ENCODE data around the gene BCL2L1. TPM values are rescaled to one million over a fixed set of nuclear protein-coding genes. Genes with fewer than 3 reads are reported as not detected.
A peak's percentile ranks its signal among the peaks of the same experiment; 100 is the strongest.

Gene BCL2L1
- total and polyA plus RNA-seq, 2 experiments from 2014 or later, result 42.4 to 110 TPM

DNA sequence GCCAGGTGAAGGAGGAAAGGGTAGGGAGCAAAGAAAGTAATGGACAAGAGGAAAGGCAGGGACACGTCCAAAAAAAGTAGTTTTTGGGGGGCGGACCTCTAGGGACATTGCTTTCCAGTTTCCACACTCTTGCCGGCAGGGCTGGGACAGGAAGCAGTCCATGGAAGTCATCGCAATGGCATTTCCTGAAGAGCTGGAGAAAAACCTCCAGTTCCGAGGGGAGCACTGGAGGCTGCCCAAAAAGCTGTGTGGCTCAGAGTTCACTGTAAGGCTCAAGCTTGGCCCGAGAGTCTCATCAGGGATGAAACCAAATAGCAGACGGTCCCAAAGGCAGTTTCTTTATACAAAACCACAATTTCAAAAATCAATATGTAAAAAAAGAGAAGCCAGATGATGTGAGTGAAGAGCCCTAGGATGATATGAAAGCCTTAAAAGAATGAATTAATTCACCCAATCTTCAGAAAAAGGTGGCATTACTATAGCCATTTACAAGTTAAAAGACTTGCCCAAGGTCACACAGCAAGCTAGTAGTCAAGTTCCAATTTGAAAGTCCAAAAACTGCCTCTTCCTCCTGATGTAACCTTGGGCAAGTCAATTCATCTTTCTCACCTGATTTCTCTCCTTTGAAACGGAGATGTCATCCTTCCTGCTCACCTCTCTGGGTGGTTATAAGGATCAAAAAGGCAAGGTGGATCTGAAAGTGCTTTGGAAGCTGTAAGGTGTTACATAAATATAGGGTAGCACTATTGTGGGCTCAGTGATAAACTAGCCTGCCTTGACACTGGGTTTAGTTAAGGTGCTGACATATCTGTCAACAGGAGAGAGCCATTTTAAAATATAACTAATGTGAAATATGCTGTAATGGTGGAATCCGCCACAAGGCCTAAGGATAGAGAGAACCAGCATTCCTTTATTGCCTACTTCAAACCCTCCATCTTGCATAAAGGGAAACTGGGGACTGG, 9.1 kb downstream of the BCL2L1 start:
- DNase-seq (ENCODE audit: low spot score) (peak; percentile 71), ATAC-seq (peak; percentile 4; the same call in 2 of the 3 replicates)
- H3K36me3 Mint-ChIP-seq (ENCODE audit: low read depth), result peaks cover 50% of the 10 kb centered on the region
- H3K27ac Mint-ChIP-seq, result peak overlapping the region; percentile 89
- Histone ChIP-seq H3K36me3 (ENCODE audit: insufficient read depth) (peaks cover 11% of the 10 kb centered on the region), H3F3A (replicated peaks; ENCODE audit: low read depth) (peaks cover 20% of the 10 kb centered on the region; the same call in 1 of the 2 replicates), H3K4me3 (peak overlapping the region; percentile 39), H3K27me3 (ENCODE audit: insufficient read depth) (no peaks in the 10 kb centered on the region), H3K9me2 (ENCODE audit: insufficient read depth) (no peaks in the 10 kb centered on the region), H3K4me2 (peak overlapping the region; percentile 74), H3K4me1 (ENCODE audit: insufficient read depth) (peaks cover 73% of the 10 kb centered on the region), H3K79me2 (replicated peaks; ENCODE audit: insufficient read depth) (peaks cover 95% of the 10 kb centered on the region), H4K20me1 (replicated peaks; ENCODE audit: insufficient read depth) (peaks cover 3% of the 10 kb centered on the region; the same call in 1 of the 2 replicates), H3K27ac (ENCODE audit: low read depth) (peak overlapping the region; percentile 82), H2AFZ (no peak overlapping the region)
- no peaks in the 10 kb centered on the region for H3K9me3 Mint-ChIP-seq
- TF ChIP-seq JUNB (IDR thresholded peaks at IDR 0.05; ENCODE audit: unreplicated experiment), result no peak
- TF ChIP-seq STAT1 (IDR thresholded peaks at IDR 0.05; ENCODE audit: unreplicated experiment), result no peak
- TF ChIP-seq, protein P1, sequence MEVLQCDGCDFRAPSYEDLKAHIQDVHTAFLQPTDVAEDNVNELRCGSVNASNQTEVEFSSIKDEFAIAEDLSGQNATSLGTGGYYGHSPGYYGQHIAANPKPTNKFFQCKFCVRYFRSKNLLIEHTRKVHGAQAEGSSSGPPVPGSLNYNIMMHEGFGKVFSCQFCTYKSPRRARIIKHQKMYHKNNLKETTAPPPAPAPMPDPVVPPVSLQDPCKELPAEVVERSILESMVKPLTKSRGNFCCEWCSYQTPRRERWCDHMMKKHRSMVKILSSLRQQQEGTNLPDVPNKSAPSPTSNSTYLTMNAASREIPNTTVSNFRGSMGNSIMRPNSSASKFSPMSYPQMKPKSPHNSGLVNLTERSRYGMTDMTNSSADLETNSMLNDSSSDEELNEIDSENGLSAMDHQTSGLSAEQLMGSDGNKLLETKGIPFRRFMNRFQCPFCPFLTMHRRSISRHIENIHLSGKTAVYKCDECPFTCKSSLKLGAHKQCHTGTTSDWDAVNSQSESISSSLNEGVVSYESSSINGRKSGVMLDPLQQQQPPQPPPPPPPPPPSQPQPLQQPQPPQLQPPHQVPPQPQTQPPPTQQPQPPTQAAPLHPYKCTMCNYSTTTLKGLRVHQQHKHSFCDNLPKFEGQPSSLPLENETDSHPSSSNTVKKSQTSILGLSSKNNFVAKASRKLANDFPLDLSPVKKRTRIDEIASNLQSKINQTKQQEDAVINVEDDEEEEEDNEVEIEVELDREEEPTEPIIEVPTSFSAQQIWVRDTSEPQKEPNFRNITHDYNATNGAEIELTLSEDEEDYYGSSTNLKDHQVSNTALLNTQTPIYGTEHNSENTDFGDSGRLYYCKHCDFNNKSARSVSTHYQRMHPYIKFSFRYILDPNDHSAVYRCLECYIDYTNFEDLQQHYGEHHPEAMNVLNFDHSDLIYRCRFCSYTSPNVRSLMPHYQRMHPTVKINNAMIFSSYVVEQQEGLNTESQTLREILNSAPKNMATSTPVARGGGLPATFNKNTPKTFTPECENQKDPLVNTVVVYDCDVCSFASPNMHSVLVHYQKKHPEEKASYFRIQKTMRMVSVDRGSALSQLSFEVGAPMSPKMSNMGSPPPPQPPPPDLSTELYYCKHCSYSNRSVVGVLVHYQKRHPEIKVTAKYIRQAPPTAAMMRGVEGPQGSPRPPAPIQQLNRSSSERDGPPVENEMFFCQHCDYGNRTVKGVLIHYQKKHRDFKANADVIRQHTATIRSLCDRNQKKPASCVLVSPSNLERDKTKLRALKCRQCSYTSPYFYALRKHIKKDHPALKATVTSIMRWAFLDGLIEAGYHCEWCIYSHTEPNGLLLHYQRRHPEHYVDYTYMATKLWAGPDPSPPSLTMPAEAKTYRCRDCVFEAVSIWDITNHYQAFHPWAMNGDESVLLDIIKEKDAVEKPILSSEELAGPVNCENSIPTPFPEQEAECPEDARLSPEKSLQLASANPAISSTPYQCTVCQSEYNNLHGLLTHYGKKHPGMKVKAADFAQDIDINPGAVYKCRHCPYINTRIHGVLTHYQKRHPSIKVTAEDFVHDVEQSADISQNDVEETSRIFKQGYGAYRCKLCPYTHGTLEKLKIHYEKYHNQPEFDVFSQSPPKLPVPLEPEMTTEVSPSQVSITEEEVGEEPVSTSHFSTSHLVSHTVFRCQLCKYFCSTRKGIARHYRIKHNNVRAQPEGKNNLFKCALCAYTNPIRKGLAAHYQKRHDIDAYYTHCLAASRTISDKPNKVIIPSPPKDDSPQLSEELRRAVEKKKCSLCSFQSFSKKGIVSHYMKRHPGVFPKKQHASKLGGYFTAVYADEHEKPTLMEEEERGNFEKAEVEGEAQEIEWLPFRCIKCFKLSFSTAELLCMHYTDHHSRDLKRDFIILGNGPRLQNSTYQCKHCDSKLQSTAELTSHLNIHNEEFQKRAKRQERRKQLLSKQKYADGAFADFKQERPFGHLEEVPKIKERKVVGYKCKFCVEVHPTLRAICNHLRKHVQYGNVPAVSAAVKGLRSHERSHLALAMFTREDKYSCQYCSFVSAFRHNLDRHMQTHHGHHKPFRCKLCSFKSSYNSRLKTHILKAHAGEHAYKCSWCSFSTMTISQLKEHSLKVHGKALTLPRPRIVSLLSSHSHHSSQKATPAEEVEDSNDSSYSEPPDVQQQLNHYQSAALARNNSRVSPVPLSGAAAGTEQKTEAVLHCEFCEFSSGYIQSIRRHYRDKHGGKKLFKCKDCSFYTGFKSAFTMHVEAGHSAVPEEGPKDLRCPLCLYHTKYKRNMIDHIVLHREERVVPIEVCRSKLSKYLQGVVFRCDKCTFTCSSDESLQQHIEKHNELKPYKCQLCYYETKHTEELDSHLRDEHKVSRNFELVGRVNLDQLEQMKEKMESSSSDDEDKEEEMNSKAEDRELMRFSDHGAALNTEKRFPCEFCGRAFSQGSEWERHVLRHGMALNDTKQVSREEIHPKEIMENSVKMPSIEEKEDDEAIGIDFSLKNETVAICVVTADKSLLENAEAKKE (CRISPR knock-in tag; IDR thresholded peaks at IDR 0.05), result no peak
- no peak for TF ChIP-seq ZNF331 (CRISPR knock-in tag; IDR thresholded peaks at IDR 0.05; ENCODE audit: low read depth)
- no peak for TF ChIP-seq ZNF114 (CRISPR knock-in tag; IDR thresholded peaks at IDR 0.05)
- TF ChIP-seq, protein P2, sequence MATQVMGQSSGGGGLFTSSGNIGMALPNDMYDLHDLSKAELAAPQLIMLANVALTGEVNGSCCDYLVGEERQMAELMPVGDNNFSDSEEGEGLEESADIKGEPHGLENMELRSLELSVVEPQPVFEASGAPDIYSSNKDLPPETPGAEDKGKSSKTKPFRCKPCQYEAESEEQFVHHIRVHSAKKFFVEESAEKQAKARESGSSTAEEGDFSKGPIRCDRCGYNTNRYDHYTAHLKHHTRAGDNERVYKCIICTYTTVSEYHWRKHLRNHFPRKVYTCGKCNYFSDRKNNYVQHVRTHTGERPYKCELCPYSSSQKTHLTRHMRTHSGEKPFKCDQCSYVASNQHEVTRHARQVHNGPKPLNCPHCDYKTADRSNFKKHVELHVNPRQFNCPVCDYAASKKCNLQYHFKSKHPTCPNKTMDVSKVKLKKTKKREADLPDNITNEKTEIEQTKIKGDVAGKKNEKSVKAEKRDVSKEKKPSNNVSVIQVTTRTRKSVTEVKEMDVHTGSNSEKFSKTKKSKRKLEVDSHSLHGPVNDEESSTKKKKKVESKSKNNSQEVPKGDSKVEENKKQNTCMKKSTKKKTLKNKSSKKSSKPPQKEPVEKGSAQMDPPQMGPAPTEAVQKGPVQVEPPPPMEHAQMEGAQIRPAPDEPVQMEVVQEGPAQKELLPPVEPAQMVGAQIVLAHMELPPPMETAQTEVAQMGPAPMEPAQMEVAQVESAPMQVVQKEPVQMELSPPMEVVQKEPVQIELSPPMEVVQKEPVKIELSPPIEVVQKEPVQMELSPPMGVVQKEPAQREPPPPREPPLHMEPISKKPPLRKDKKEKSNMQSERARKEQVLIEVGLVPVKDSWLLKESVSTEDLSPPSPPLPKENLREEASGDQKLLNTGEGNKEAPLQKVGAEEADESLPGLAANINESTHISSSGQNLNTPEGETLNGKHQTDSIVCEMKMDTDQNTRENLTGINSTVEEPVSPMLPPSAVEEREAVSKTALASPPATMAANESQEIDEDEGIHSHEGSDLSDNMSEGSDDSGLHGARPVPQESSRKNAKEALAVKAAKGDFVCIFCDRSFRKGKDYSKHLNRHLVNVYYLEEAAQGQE (IDR thresholded peaks at IDR 0.05; ENCODE audit: unreplicated experiment), result no peak
- TF ChIP-seq POLR2AphosphoS5 (IDR thresholded peaks at IDR 0.05; ENCODE audit: low read depth), result no peak
- no peak for TF ChIP-seq EZH2phosphoT487 (IDR thresholded peaks at IDR 0.05; ENCODE audit: unreplicated experiment)
- TF ChIP-seq EZH2 (IDR thresholded peaks at IDR 0.05; ENCODE audit: low read depth, unreplicated experiment), result no peak
- TF ChIP-seq NANOG (IDR thresholded peaks at IDR 0.05; ENCODE audit: borderline replicate concordance), result no peak
- TF ChIP-seq, protein P3, sequence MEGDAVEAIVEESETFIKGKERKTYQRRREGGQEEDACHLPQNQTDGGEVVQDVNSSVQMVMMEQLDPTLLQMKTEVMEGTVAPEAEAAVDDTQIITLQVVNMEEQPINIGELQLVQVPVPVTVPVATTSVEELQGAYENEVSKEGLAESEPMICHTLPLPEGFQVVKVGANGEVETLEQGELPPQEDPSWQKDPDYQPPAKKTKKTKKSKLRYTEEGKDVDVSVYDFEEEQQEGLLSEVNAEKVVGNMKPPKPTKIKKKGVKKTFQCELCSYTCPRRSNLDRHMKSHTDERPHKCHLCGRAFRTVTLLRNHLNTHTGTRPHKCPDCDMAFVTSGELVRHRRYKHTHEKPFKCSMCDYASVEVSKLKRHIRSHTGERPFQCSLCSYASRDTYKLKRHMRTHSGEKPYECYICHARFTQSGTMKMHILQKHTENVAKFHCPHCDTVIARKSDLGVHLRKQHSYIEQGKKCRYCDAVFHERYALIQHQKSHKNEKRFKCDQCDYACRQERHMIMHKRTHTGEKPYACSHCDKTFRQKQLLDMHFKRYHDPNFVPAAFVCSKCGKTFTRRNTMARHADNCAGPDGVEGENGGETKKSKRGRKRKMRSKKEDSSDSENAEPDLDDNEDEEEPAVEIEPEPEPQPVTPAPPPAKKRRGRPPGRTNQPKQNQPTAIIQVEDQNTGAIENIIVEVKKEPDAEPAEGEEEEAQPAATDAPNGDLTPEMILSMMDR (conservative IDR thresholded peaks at IDR 0.05; ENCODE audit: low read depth in 2 of 2), result no peak
- TF ChIP-seq, protein P4, sequence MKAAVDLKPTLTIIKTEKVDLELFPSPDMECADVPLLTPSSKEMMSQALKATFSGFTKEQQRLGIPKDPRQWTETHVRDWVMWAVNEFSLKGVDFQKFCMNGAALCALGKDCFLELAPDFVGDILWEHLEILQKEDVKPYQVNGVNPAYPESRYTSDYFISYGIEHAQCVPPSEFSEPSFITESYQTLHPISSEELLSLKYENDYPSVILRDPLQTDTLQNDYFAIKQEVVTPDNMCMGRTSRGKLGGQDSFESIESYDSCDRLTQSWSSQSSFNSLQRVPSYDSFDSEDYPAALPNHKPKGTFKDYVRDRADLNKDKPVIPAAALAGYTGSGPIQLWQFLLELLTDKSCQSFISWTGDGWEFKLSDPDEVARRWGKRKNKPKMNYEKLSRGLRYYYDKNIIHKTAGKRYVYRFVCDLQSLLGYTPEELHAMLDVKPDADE (IDR thresholded peaks at IDR 0.05), result no peak
- no peak for TF ChIP-seq CREB1 (CRISPR knock-in tag; IDR thresholded peaks at IDR 0.05; ENCODE audit: low read depth)
- no peaks in the 10 kb centered on the region for H3K27me3 Mint-ChIP-seq (ENCODE audit: insufficient read depth, low read depth, poor library complexity)
- peaks cover 67% of the 10 kb centered on the region for H3K4me1 Mint-ChIP-seq
- peak overlapping the region; percentile 57 for H3K4me3 Mint-ChIP-seq

Measured in GM23338 (cell line).